K562 (cell line): ENCODE data around the gene SYNE2.

Source experiments
- DPF2 ChIP-seq: fragments of 450-650 bp; IDR thresholded peaks from 2 replicates; pipeline ENCODE4 v1.6.1; 2016
- HDGF ChIP-seq: fragments of 450-650 bp; IDR thresholded peaks from 2 replicates; pipeline ENCODE4 v1.6.1; 2016
- JUNB ChIP-seq: fragments of 450-650 bp; formaldehyde crosslinking; conservative IDR thresholded peaks from 2 replicates; pipeline ENCODE4 v1.4.0; 2020; ENCODE audit warnings: mild to moderate bottlenecking
- KDM5B ChIP-seq: fragments of 200-600 bp; sonication (generic); IDR thresholded peaks from 2 replicates; pipeline ENCODE4 v1.6.1; 2012; ENCODE audit warnings: low read depth, mild to moderate bottlenecking, moderate library complexity, low read length, control low read depth, inconsistent platforms; ENCODE audit not compliant: insufficient replicate concordance
- MXI1 ChIP-seq: IDR thresholded peaks from 2 replicates; pipeline ENCODE4 v1.6.1; 2011; ENCODE audit warnings: low read depth, mild to moderate bottlenecking, improper control_type of control experiment, low read length
- POLR2AphosphoS5 ChIP-seq: IDR thresholded peaks from 2 replicates; pipeline ENCODE4 v1.6.1; 2011; ENCODE audit warnings: mild to moderate bottlenecking, low read depth, low read length, moderate library complexity; ENCODE audit not compliant: control insufficient read depth, insufficient read depth
- PTBP1 ChIP-seq: fragments of 200-400 bp; formaldehyde crosslinking; IDR thresholded peaks from 2 replicates; pipeline ENCODE4 v1.6.1; 2017; ENCODE audit warnings: low read depth, low read length
- RFX5 ChIP-seq: IDR thresholded peaks from 2 replicates; pipeline ENCODE4 v1.6.1; 2011; ENCODE audit warnings: low read depth, mild to moderate bottlenecking, improper control_type of control experiment, low read length
- RNF2 ChIP-seq: sonication (generic); IDR thresholded peaks from 2 replicates; pipeline ENCODE4 v1.6.1; 2016
- SIX5 ChIP-seq, 2 experiments: IDR thresholded peaks; 2 replicates each; pipeline ENCODE4 v1.6.1; 2011; ENCODE audit warnings: low read length in 2 of 2, borderline replicate concordance in 1 of 2, low read depth in 1 of 2, mild to moderate bottlenecking in 1 of 2, moderate library complexity in 1 of 2; ENCODE audit not compliant: insufficient read depth in 1 of 2
- ZNF224 ChIP-seq: sonication (generic); formaldehyde crosslinking; IDR thresholded peaks from 2 replicates; pipeline ENCODE4 v1.8.0; 2022; ENCODE audit warnings: mild to moderate bottlenecking, missing genetic modification reagents

GRCh38 chr14:64045091-64045490 is 192.3 kb downstream of the SYNE2 start:
- no peak for TF ChIP-seq MXI1
- no peak for TF ChIP-seq SIX5 (IDR thresholded peaks at IDR 0.05; ENCODE audit: borderline replicate concordance in 1 of 2, insufficient read depth in 1 of 2, low read depth in 1 of 2, low read length in 2 of 2)
- TF ChIP-seq KDM5B: no peak
- no peak for TF ChIP-seq RFX5
- no peak for TF ChIP-seq DPF2
- no peak for TF ChIP-seq JUNB (CRISPR knock-in tag)
- no peak for TF ChIP-seq RNF2
- TF ChIP-seq PTBP1: no peak
- no peak for TF ChIP-seq HDGF
- TF ChIP-seq POLR2AphosphoS5: no peak
- TF ChIP-seq ZNF224 (CRISPR knock-in tag): no peak
